PFSK-1 (cell line): ENCODE data around the gene VRK1.

Source experiments
- FOXP2 ChIP-seq: optimal IDR thresholded peaks from 2 replicates; pipeline ENCODE3; 2011; ENCODE audit warnings: borderline replicate concordance, control low read depth, inconsistent platforms; ENCODE audit not compliant: insufficient read depth; ENCODE audit errors: extremely low read length, extremely low read depth
- POLR2AphosphoS5 ChIP-seq: IDR thresholded peaks from 2 replicates; pipeline ENCODE4 v1.6.1; 2012; ENCODE audit warnings: low read depth, mild to moderate bottlenecking, control low read depth, low read length, moderate library complexity
- REST ChIP-seq, 2 experiments: IDR thresholded peaks; 2 replicates each; pipeline versions ENCODE4 v1.6.1 to v1.8.0; 2011 to 2012; ENCODE audit warnings: low read depth in 2 of 2, low read length in 2 of 2, control low read depth in 1 of 2, inconsistent platforms in 1 of 2, mild to moderate bottlenecking in 1 of 2, moderate library complexity in 1 of 2; ENCODE audit not compliant: insufficient read depth in 1 of 2
- SIN3A ChIP-seq: IDR thresholded peaks from 2 replicates; pipeline ENCODE4 v1.6.1; 2012; ENCODE audit warnings: mild to moderate bottlenecking, low read length, moderate library complexity, borderline replicate concordance; ENCODE audit not compliant: insufficient read depth
- TAF1 ChIP-seq: IDR thresholded peaks from 2 replicates; pipeline ENCODE4 v1.6.1; 2012; ENCODE audit warnings: low read length, control low read depth, borderline replicate concordance; ENCODE audit not compliant: insufficient read depth

Gene VRK1

GRCh38 chr14:96874127-96874526 is 76.9 kb downstream of the VRK1 start:
- no peak for TF ChIP-seq SIN3A
- TF ChIP-seq REST (IDR thresholded peaks at IDR 0.05; ENCODE audit: insufficient read depth in 1 of 2, low read depth in 2 of 2, low read length in 2 of 2) = no peak
- no peak for TF ChIP-seq POLR2AphosphoS5
- no peak for TF ChIP-seq FOXP2
- no peak for TF ChIP-seq TAF1

- no peak for TF ChIP-seq REST (IDR thresholded peaks at IDR 0.05; ENCODE audit: insufficient read depth in 1 of 2, low read depth in 2 of 2, low read length in 2 of 2)
These were observed 79.6 kb downstream of the VRK1 start for GRCh38 chr14:96876747-96877146.

GRCh38 chr14:96881713-96882112 is 84.5 kb downstream of the VRK1 start:
- TF ChIP-seq SIN3A (no peak), REST (IDR thresholded peaks at IDR 0.05; ENCODE audit: insufficient read depth in 1 of 2, low read depth in 2 of 2, low read length in 2 of 2) (no peak), POLR2AphosphoS5 (no peak), FOXP2 (no peak), TAF1 (no peak)

GRCh38 chr14:96888158-96888557 is 91.0 kb downstream of the VRK1 start:
- TF ChIP-seq POLR2AphosphoS5 = no peak
- no peak for TF ChIP-seq REST (IDR thresholded peaks at IDR 0.05; ENCODE audit: insufficient read depth in 1 of 2, low read depth in 2 of 2, low read length in 2 of 2)
- no peak for TF ChIP-seq FOXP2

GRCh38 chr14:96888593-96888992 is 91.4 kb downstream of the VRK1 start:
- no peak for TF ChIP-seq SIN3A
- TF ChIP-seq POLR2AphosphoS5 = no peak
- TF ChIP-seq REST (IDR thresholded peaks at IDR 0.05; ENCODE audit: insufficient read depth in 1 of 2, low read depth in 2 of 2, low read length in 2 of 2) = no peak
- TF ChIP-seq TAF1 = no peak
- TF ChIP-seq FOXP2 = no peak
